SK-N-SH treated with all-trans-retinoic acid at 6 μM for 48 hours (cell line): ENCODE data around the gene KL.

Source experiments
- ATAC-seq: fragments of 200-7000 bp; cut with Tn5 transposase; 3 replicates; pipeline ENCODE4 v1.9.1; 2020; ENCODE audit warnings: mild to moderate bottlenecking, moderate library complexity
- ARNTL ChIP-seq: fragments of 450-650 bp; formaldehyde crosslinking; IDR thresholded peaks from 2 replicates; pipeline ENCODE4 v1.5.0; 2020; ENCODE audit warnings: low read depth, mild to moderate bottlenecking, moderate library complexity, borderline replicate concordance
- BACH2 ChIP-seq: fragments of 250-450 bp; sonication (Bioruptor Pico); IDR thresholded peaks from 2 replicates; pipeline ENCODE4 v1.9.0; 2021; ENCODE audit warnings: mild to moderate bottlenecking, borderline replicate concordance
- CSDC2 ChIP-seq: fragments of 250-450 bp; sonication (Bioruptor Pico); IDR thresholded peaks from 2 replicates; pipeline ENCODE4 v1.5.0; 2020; ENCODE audit warnings: mild to moderate bottlenecking, moderate library complexity
- CSRNP3 ChIP-seq: fragments of 250-450 bp; sonication (Bioruptor Pico); IDR thresholded peaks from 2 replicates; pipeline ENCODE4 v1.5.1; 2021; ENCODE audit warnings: mild to moderate bottlenecking, moderate library complexity
- ESRRG ChIP-seq: fragments of 250-450 bp; sonication (Bioruptor Pico); IDR thresholded peaks from 2 replicates; pipeline ENCODE4 v1.6.1; 2021; ENCODE audit warnings: mild to moderate bottlenecking
- ISL1 ChIP-seq: fragments of 250-450 bp; sonication (Bioruptor Pico); IDR thresholded peaks from 2 replicates; pipeline ENCODE4 v2.1.2; 2022; ENCODE audit warnings: mild to moderate bottlenecking, moderate library complexity
- OSR1 ChIP-seq: fragments of 250-450 bp; sonication (Bioruptor Pico); IDR thresholded peaks from 2 replicates; pipeline ENCODE4 v1.8.0; 2022; ENCODE audit warnings: moderate library complexity, mild to moderate bottlenecking, inconsistent platforms
- PPARA ChIP-seq: fragments of 250-450 bp; sonication (Bioruptor Pico); IDR thresholded peaks from 2 replicates; pipeline ENCODE4 v1.5.0; 2020; ENCODE audit warnings: mild to moderate bottlenecking, borderline replicate concordance
- RARB ChIP-seq: fragments of 250-450 bp; sonication (Bioruptor Pico); IDR thresholded peaks from 2 replicates; pipeline ENCODE4 v1.8.0; 2021; ENCODE audit warnings: mild to moderate bottlenecking, moderate library complexity
- SNAI2 ChIP-seq: fragments of 250-450 bp; sonication (Bioruptor Pico); IDR thresholded peaks from 2 replicates; pipeline ENCODE4 v1.5.0; 2020; ENCODE audit warnings: mild to moderate bottlenecking, moderate library complexity
- TCF4 ChIP-seq: fragments of 250-450 bp; sonication (Bioruptor Pico); IDR thresholded peaks from 2 replicates; pipeline ENCODE4 v1.8.0; 2021; ENCODE audit warnings: mild to moderate bottlenecking, moderate library complexity, borderline replicate concordance
- TOX ChIP-seq: fragments of 250-450 bp; sonication (Bioruptor Pico); IDR thresholded peaks from 2 replicates; pipeline ENCODE4 v1.8.0; 2021; ENCODE audit warnings: mild to moderate bottlenecking, moderate library complexity, borderline replicate concordance
- ZC3H10 ChIP-seq: fragments of 250-450 bp; sonication (Bioruptor Pico); IDR thresholded peaks from 2 replicates; pipeline ENCODE4 v1.5.1; 2021; ENCODE audit warnings: mild to moderate bottlenecking, moderate library complexity
- ZFP3 ChIP-seq: fragments of 250-450 bp; sonication (Bioruptor Pico); IDR thresholded peaks from 2 replicates; pipeline ENCODE4 v1.5.0; 2020; ENCODE audit warnings: mild to moderate bottlenecking, moderate library complexity
- ZFP30 ChIP-seq: fragments of 450-650 bp; formaldehyde crosslinking; IDR thresholded peaks from 2 replicates; pipeline ENCODE4 v1.5.0; 2022; ENCODE audit warnings: mild to moderate bottlenecking, moderate library complexity
- ZNF565 ChIP-seq: fragments of 450-650 bp; formaldehyde crosslinking; conservative IDR thresholded peaks from 2 replicates; pipeline ENCODE4 v1.5.0; 2020; ENCODE audit warnings: low read depth, mild to moderate bottlenecking, moderate library complexity
- ZNF70 ChIP-seq: fragments of 450-650 bp; formaldehyde crosslinking; IDR thresholded peaks from 2 replicates; pipeline ENCODE4 v1.5.0; 2020; ENCODE audit warnings: mild to moderate bottlenecking, moderate library complexity
- ZNF8 ChIP-seq: fragments of 450-650 bp; formaldehyde crosslinking; IDR thresholded peaks from 2 replicates; pipeline ENCODE4 v1.5.0; 2020; ENCODE audit warnings: mild to moderate bottlenecking, moderate library complexity
- TF ChIP-seq, protein P1 (sequence below): fragments of 250-450 bp; sonication (Bioruptor Pico); IDR thresholded peaks from 2 replicates; pipeline ENCODE4 v1.5.1; 2020; ENCODE audit warnings: low read depth, mild to moderate bottlenecking, moderate library complexity
- TF ChIP-seq, protein P2 (sequence below): fragments of 250-450 bp; sonication (Bioruptor Pico); IDR thresholded peaks from 2 replicates; pipeline ENCODE4 v1.5.0; 2020; ENCODE audit warnings: mild to moderate bottlenecking, moderate library complexity
- TF ChIP-seq, protein P3 (sequence below): fragments of 250-450 bp; sonication (Bioruptor Pico); IDR thresholded peaks from 2 replicates; pipeline ENCODE4 v1.8.0; 2021; ENCODE audit warnings: low read depth, mild to moderate bottlenecking, moderate library complexity, borderline replicate concordance

Gene KL

DNA sequence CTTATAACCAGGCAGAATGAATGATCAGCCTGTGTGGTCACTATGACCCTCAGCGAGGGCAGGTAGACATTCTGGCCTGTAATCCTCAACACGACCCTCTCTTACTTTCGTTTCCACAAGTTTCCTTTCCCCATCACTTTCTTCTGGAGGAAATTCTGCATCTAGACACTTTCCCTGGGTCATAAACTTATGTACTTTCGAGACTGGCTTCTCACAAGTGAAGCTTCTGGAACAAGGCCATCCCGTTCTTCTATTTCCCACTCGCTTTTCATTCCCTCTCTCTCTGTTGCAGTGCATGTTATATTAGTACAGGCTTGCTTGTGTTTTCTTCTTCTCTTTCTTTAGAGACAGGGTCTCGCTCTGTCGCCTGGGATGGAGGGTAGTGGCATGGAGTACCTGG is 23.1 kb upstream of the KL start:
- TF ChIP-seq OSR1 (CRISPR knock-in tag) (no peak), ISL1 (CRISPR knock-in tag) (no peak), ZNF565 (no peak), TCF4 (CRISPR knock-in tag) (no peak), CSDC2 (CRISPR knock-in tag) (no peak), BACH2 (CRISPR knock-in tag) (no peak), ZNF70 (CRISPR knock-in tag) (no peak), RARB (CRISPR knock-in tag) (no peak), ZNF8 (CRISPR knock-in tag) (no peak), ARNTL (CRISPR knock-in tag) (no peak)
- TF ChIP-seq, protein P1, sequence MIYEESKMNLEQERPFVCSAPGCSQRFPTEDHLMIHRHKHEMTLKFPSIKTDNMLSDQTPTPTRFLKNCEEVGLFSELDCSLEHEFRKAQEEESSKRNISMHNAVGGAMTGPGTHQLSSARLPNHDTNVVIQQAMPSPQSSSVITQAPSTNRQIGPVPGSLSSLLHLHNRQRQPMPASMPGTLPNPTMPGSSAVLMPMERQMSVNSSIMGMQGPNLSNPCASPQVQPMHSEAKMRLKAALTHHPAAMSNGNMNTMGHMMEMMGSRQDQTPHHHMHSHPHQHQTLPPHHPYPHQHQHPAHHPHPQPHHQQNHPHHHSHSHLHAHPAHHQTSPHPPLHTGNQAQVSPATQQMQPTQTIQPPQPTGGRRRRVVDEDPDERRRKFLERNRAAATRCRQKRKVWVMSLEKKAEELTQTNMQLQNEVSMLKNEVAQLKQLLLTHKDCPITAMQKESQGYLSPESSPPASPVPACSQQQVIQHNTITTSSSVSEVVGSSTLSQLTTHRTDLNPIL (CRISPR knock-in tag): no peak
- ATAC-seq: no peak

- TF ChIP-seq ZC3H10 (CRISPR knock-in tag) (no peak), ZNF8 (CRISPR knock-in tag) (no peak), ESRRG (no peak), SNAI2 (CRISPR knock-in tag) (no peak), ARNTL (CRISPR knock-in tag) (no peak), ZFP3 (CRISPR knock-in tag) (no peak), OSR1 (CRISPR knock-in tag) (no peak), PPARA (no peak), TOX (no peak), RARB (CRISPR knock-in tag) (no peak), ZFP30 (CRISPR knock-in tag) (no peak), CSRNP3 (CRISPR knock-in tag) (no peak)
- TF ChIP-seq, protein P1 (CRISPR knock-in tag): no peak
- TF ChIP-seq, protein P2, sequence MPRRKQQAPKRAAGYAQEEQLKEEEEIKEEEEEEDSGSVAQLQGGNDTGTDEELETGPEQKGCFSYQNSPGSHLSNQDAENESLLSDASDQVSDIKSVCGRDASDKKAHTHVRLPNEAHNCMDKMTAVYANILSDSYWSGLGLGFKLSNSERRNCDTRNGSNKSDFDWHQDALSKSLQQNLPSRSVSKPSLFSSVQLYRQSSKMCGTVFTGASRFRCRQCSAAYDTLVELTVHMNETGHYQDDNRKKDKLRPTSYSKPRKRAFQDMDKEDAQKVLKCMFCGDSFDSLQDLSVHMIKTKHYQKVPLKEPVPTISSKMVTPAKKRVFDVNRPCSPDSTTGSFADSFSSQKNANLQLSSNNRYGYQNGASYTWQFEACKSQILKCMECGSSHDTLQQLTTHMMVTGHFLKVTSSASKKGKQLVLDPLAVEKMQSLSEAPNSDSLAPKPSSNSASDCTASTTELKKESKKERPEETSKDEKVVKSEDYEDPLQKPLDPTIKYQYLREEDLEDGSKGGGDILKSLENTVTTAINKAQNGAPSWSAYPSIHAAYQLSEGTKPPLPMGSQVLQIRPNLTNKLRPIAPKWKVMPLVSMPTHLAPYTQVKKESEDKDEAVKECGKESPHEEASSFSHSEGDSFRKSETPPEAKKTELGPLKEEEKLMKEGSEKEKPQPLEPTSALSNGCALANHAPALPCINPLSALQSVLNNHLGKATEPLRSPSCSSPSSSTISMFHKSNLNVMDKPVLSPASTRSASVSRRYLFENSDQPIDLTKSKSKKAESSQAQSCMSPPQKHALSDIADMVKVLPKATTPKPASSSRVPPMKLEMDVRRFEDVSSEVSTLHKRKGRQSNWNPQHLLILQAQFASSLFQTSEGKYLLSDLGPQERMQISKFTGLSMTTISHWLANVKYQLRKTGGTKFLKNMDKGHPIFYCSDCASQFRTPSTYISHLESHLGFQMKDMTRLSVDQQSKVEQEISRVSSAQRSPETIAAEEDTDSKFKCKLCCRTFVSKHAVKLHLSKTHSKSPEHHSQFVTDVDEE (CRISPR knock-in tag): no peak
- TF ChIP-seq, protein P3, sequence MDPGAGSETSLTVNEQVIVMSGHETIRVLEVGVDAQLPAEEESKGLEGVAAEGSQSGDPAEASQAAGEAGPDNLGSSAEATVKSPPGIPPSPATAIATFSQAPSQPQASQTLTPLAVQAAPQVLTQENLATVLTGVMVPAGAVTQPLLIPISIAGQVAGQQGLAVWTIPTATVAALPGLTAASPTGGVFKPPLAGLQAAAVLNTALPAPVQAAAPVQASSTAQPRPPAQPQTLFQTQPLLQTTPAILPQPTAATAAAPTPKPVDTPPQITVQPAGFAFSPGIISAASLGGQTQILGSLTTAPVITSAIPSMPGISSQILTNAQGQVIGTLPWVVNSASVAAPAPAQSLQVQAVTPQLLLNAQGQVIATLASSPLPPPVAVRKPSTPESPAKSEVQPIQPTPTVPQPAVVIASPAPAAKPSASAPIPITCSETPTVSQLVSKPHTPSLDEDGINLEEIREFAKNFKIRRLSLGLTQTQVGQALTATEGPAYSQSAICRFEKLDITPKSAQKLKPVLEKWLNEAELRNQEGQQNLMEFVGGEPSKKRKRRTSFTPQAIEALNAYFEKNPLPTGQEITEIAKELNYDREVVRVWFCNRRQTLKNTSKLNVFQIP (CRISPR knock-in tag): no peak
These were observed 18.8 kb upstream of the KL start for GRCh38 chr13:32997399-32997798.

DNA sequence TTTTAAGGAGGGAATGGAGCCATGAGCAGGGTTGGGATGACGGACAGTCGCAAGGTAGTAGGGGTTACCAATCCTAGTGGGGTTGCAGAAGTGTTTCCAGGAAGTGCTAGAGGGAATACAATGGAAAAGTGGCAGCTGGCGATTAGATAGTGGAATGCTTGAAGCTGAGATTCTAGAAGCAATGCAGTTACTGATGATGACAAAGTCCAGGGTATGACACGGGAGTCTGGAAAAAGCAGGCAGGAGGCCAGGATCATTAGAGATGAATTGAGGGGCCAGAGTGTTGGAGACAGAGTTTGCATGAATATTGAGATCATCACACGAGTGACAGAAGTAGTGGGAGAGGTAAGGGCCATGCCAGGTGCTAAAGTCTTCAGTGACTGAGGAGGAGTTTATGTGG is 17.3 kb upstream of the KL start:
- ATAC-seq: no peak
- TF ChIP-seq ZNF8 (CRISPR knock-in tag) (no peak), CSRNP3 (CRISPR knock-in tag) (no peak)

More at GRCh38 chr13:32997399-32997798, 18.8 kb upstream of the KL start:
- no peak for ATAC-seq
